Adrenal gland (tissue), 5 donors: ENCODE data around the gene SPSB4.

Experiments used
- POLR2A ChIP-seq, 2 donors: fragments of 450-650 bp; IDR thresholded peaks; one replicate each; pipeline ENCODE4 v1.6.1; 2017; ENCODE audit warnings: antibody characterized with exemption in 2 of 2, mild to moderate bottlenecking in 2 of 2, moderate library complexity in 1 of 2
- TF ChIP-seq, protein P1 (sequence below), 6 experiments: fragments of 450-650 bp in 4 of 6; fragments of 200-600 bp in 2 of 6; sonication (generic) in 1 of 6; IDR thresholded peaks; 1 replicate in 5 of 6; 2 replicates in 1 of 6; pipeline versions ENCODE4 v1.5.1 to v1.8.0; 2016 to 2021; ENCODE audit warnings: antibody characterized with exemption in 6 of 6, mild to moderate bottlenecking in 2 of 6, moderate library complexity in 1 of 6
- donor health status: DM: no; HTN: no; CAD: no.

DNA sequence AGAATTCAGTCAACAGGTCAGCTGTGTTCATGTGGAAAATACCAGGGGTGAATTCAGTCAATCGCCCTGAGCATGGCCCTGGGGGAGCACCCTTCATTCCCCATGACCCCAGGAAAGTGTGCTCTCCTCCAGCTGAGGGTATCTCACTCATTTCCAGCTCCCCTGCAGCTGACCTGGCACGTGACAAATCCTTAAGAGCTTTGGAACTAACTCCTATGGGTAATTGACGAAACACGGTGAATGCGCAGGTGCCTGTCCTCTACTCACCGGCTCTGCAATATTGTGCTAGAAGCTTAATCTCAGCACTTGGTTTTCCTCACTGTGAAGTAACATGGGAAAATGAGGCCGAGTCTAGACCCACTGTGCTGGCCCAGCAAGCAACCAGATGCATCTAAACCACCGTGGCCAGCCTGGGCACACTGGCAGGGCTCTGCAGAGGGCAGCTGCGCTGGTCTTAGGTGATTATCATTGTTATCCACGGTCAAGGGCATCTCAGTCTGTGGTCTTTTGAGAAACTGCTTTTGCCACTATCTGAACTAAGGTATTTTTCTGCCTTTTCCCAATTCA, 63.1 kb downstream of the SPSB4 start:
- TF ChIP-seq, protein P1, sequence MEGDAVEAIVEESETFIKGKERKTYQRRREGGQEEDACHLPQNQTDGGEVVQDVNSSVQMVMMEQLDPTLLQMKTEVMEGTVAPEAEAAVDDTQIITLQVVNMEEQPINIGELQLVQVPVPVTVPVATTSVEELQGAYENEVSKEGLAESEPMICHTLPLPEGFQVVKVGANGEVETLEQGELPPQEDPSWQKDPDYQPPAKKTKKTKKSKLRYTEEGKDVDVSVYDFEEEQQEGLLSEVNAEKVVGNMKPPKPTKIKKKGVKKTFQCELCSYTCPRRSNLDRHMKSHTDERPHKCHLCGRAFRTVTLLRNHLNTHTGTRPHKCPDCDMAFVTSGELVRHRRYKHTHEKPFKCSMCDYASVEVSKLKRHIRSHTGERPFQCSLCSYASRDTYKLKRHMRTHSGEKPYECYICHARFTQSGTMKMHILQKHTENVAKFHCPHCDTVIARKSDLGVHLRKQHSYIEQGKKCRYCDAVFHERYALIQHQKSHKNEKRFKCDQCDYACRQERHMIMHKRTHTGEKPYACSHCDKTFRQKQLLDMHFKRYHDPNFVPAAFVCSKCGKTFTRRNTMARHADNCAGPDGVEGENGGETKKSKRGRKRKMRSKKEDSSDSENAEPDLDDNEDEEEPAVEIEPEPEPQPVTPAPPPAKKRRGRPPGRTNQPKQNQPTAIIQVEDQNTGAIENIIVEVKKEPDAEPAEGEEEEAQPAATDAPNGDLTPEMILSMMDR (IDR thresholded peaks at IDR 0.05): no peak
- TF ChIP-seq POLR2A (IDR thresholded peaks at IDR 0.05): no peak
